ENCODE results near the gene IMMP2L. TPM values are rescaled to one million over a fixed set of nuclear protein-coding genes. Genes with fewer than 3 reads are reported as not detected.

Gene IMMP2L
- total and polyA plus RNA-seq, 2 of the 4 experiments (the other 2 are of a cell fraction), result 5.8 to 9.3 TPM

GRCh38 chr7:110897538-110897937 lies 664.8 kb downstream of the IMMP2L start:
- ATAC-seq (ENCODE audit: low read depth) (no peak), DNase-seq (no peak)
- H3K14ac ChIP-seq (replicated peaks; ENCODE audit: low read depth, low read length), result no peak overlapping the region
- H3K56ac ChIP-seq (ENCODE audit: extremely low read depth, insufficient read depth, low read length), result no peak overlapping the region
- no CpG with 5 or more reads among the region's 1 CpG for WGBS, 2 experiments (ENCODE audit: extremely low coverage in 2 of 2, insufficient read length in 1 of 2)
- no peak overlapping the region for H4K5ac ChIP-seq (ENCODE audit: low read depth, low read length)
- H3K27ac ChIP-seq (ENCODE audit: insufficient read depth, low read length), result no peak overlapping the region
- H3K79me1 ChIP-seq (ENCODE audit: low read depth in 1 of 2, low read length in 2 of 2), result no peaks in the 10 kb centered on the region
- no peak overlapping the region for H3K9ac ChIP-seq (ENCODE audit: low read depth, low read length)
- no peaks in the 10 kb centered on the region for H3K4me1 ChIP-seq (ENCODE audit: control insufficient read depth, insufficient read depth, low read length)
- no peak for TF ChIP-seq NFE2L2 (IDR thresholded peaks at IDR 0.05; ENCODE audit: low read depth, low read length)
- TF ChIP-seq USF2 (IDR thresholded peaks at IDR 0.05; ENCODE audit: low read depth, low read length), result no peak
- TF ChIP-seq SMC3 (IDR thresholded peaks at IDR 0.05; ENCODE audit: low read depth, low read length), result no peak
- no peak for TF ChIP-seq BHLHE40 (IDR thresholded peaks at IDR 0.05; ENCODE audit: low read depth, low read length)
- no peak for TF ChIP-seq CHD1 (IDR thresholded peaks at IDR 0.05; ENCODE audit: low read depth, low read length)
- TF ChIP-seq POLR2A (IDR thresholded peaks at IDR 0.05; ENCODE audit: low read depth, low read length), result no peak
- no peak for TF ChIP-seq RCOR1 (IDR thresholded peaks at IDR 0.05; ENCODE audit: insufficient replicate concordance, low read length)
- TF ChIP-seq ELK1 (IDR thresholded peaks at IDR 0.05; ENCODE audit: borderline replicate concordance, low read depth, low read length), result no peak
- no peak for TF ChIP-seq RFX5 (IDR thresholded peaks at IDR 0.05; ENCODE audit: low read depth, low read length)
- no peak for TF ChIP-seq RAD21 (IDR thresholded peaks at IDR 0.05; ENCODE audit: low read length)
- no peak for TF ChIP-seq CTCF (conservative IDR thresholded peaks at IDR 0.05; ENCODE audit: low read depth, low read length)
- TF ChIP-seq FOS (IDR thresholded peaks at IDR 0.05; ENCODE audit: low read depth, low read length), result no peak
- TF ChIP-seq CEBPB (IDR thresholded peaks at IDR 0.05; ENCODE audit: low read depth, low read length), result no peak
- TF ChIP-seq MXI1 (IDR thresholded peaks at IDR 0.05; ENCODE audit: borderline replicate concordance, low read depth, low read length), result no peak
- no peak for TF ChIP-seq MAFK (IDR thresholded peaks at IDR 0.05; ENCODE audit: low read depth, low read length)
- in situ Hi-C loops (cut with MboI; ENCODE audit: low sequenced_read_pairs) (no loop called here), dilution Hi-C loops (cut with HindIII; ENCODE audit: low sequenced_read_pairs, unreplicated experiment) (no loop called here), intact Hi-C loops (cut with micrococcal nuclease) (no loop called here)
- no peak overlapping the region for H2BK20ac ChIP-seq (ENCODE audit: low read depth, low read length)
- H2BK15ac ChIP-seq (ENCODE audit: low read depth, low read length), result no peak overlapping the region
- no peaks in the 10 kb centered on the region for H3K9me3 ChIP-seq (ENCODE audit: control insufficient read depth, insufficient read depth, low read length)
- H4K20me1 ChIP-seq (ENCODE audit: insufficient read depth, low read length), result no peaks in the 10 kb centered on the region
- ChIA-PET CTCF (no interaction called here), POLR2A (ENCODE audit: unreplicated experiment) (no interaction called here)
- H3K4me3 ChIP-seq (ENCODE audit: insufficient read depth, low read depth, low read length), result no peak overlapping the region
- no peak overlapping the region for H3K23ac ChIP-seq (ENCODE audit: low read depth, low read length)
- no peaks in the 10 kb centered on the region for H3K27me3 ChIP-seq (ENCODE audit: control insufficient read depth, insufficient read depth, low read length)
- H2BK120ac ChIP-seq (ENCODE audit: low read depth, low read length), result no peak overlapping the region
- no peak overlapping the region for H2AK5ac ChIP-seq (ENCODE audit: low read depth, low read length)
- no peak overlapping the region for H3K18ac ChIP-seq (ENCODE audit: low read depth, low read length)
- no peak overlapping the region for H3K4me2 ChIP-seq (ENCODE audit: low read depth, low read length)
- H2AFZ ChIP-seq (replicated peaks; ENCODE audit: low read length, poor library complexity), result no peak overlapping the region
- H2BK5ac ChIP-seq (ENCODE audit: low read depth, low read length, poor library complexity, severe bottlenecking), result no peak overlapping the region
- no peak overlapping the region for H2AK9ac ChIP-seq (replicated peaks; ENCODE audit: low read depth, low read length, poor library complexity)
- no peaks in the 10 kb centered on the region for H3K36me3 ChIP-seq (ENCODE audit: control insufficient read depth, insufficient read depth, low read length)
- H4K91ac ChIP-seq (ENCODE audit: insufficient read depth, low read depth, low read length), result no peak overlapping the region
- no peak overlapping the region for H4K8ac ChIP-seq (ENCODE audit: low read depth in 2 of 2, low read length in 2 of 2)
- no peaks in the 10 kb centered on the region for H3K9me1 ChIP-seq (ENCODE audit: insufficient read depth, low read length)
- H3K4ac ChIP-seq (ENCODE audit: low read depth, low read length), result no peak overlapping the region
- BruUV-seq (replicated peaks), result no TSS peak
